Endothelial cell of umbilical vein (primary cell): ENCODE measurements around the gene KRT8. TPM values are rescaled to one million over a fixed set of nuclear protein-coding genes. Genes with fewer than 3 reads are reported as not detected.

Experiments used
- BruUV-seq: library from RNA; stranded (reverse); fragments of 400-500 nt; replicated peaks from 2 replicates; lab custom pipeline; 2021; lab: Mats Ljungman, UMichigan
- CTCF ChIA-PET: fragments of 300-600, 350-600 bp; sonication (Branson Sonifier 250); formaldehyde crosslinking; loops from one replicate; lab custom pipeline; 2021; ENCODE audit warnings: antibody characterized with exemption, inconsistent platforms; lab: Charles Lee
- POLR2A ChIA-PET: fragments of 300-600, 350-600 bp; sonication (Branson Sonifier 250); formaldehyde crosslinking; loops from one replicate; lab custom pipeline; 2021; ENCODE audit warnings: antibody characterized with exemption, inconsistent platforms; lab: Charles Lee
- DNase-seq: peaks from one replicate; pipeline ENCODE4 v3.0.0-alpha.2; 2011; ENCODE audit warnings: low read depth, low spot score
- FAIRE-seq: peaks from 2 replicates; lab custom pipeline; 2011; peaks lifted over from hg19 to GRCh38; lab: Jason Lieb, UNC
- H2AFZ ChIP-seq: 2 replicates; pipeline ENCODE4 v1.6.0; 2012; ENCODE audit warnings: low read depth, low read length, control low read depth, inconsistent platforms
- H3K27ac ChIP-seq: 2 replicates; pipeline ENCODE4 v1.5.1; 2011; ENCODE audit warnings: low read depth, mild to moderate bottlenecking, control low read depth, low read length, moderate library complexity; ENCODE audit not compliant: insufficient read depth
- H3K27me3 ChIP-seq, 2 experiments: 2 replicates each; pipeline versions ENCODE4 v1.6.0 to v1.6.1; 2011; ENCODE audit warnings: low read length in 2 of 2, mixed read lengths in 1 of 2; ENCODE audit not compliant: control insufficient read depth in 2 of 2, insufficient read depth in 2 of 2
- H3K36me3 ChIP-seq, 2 experiments: 2 replicates in 1 of 2; 3 replicates in 1 of 2; pipeline ENCODE4 v1.5.1; 2011; ENCODE audit warnings: low read length in 2 of 2, mild to moderate bottlenecking in 1 of 2, moderate library complexity in 1 of 2; ENCODE audit not compliant: control insufficient read depth in 2 of 2, insufficient read depth in 2 of 2; ENCODE audit errors: extremely low read depth in 1 of 2
- H3K4me1 ChIP-seq: 3 replicates; pipeline ENCODE4 v1.5.1; 2011; ENCODE audit warnings: mild to moderate bottlenecking, low read length; ENCODE audit not compliant: control insufficient read depth, insufficient read depth; ENCODE audit errors: extremely low read depth
- H3K4me2 ChIP-seq: 2 replicates; pipeline ENCODE4 v1.6.1; 2011; ENCODE audit warnings: low read length, control low read depth, mixed read lengths; ENCODE audit not compliant: insufficient read depth
- H3K4me3 ChIP-seq, 3 experiments: fragments of 200-600 bp in 1 of 3; sonication (generic), shearing (Covaris generic) in 1 of 3; replicated peaks in 1 of 3; 2 replicates each; pipeline ENCODE4 v1.5.1; 2011 to 2016; ENCODE audit warnings: control low read depth in 3 of 3, low read length in 3 of 3, mild to moderate bottlenecking in 2 of 3, inconsistent platforms in 1 of 3, low read depth in 1 of 3, moderate library complexity in 1 of 3; ENCODE audit not compliant: insufficient read depth in 1 of 3
- H3K79me2 ChIP-seq: 2 replicates; pipeline ENCODE4 v1.6.0; 2012; ENCODE audit warnings: low read length, inconsistent platforms; ENCODE audit not compliant: control insufficient read depth, insufficient read depth
- H3K9ac ChIP-seq: replicated peaks from 2 replicates; pipeline ENCODE3; 2011; ENCODE audit warnings: low read length, control low read depth; ENCODE audit not compliant: insufficient read depth; ENCODE audit errors: extremely low read depth
- H3K9me1 ChIP-seq: replicated peaks from 3 replicates; pipeline ENCODE4 v1.6.0; 2011; ENCODE audit warnings: mild to moderate bottlenecking, low read length; ENCODE audit not compliant: control insufficient read depth, insufficient read depth; ENCODE audit errors: extremely low read depth
- H3K9me3 ChIP-seq: replicated peaks from 2 replicates; pipeline ENCODE4 v1.5.1; 2012; ENCODE audit warnings: low read length, inconsistent platforms; ENCODE audit not compliant: control insufficient read depth, insufficient read depth
- H4K20me1 ChIP-seq: replicated peaks from 2 replicates; pipeline ENCODE3; 2011; ENCODE audit warnings: mild to moderate bottlenecking, low read length; ENCODE audit not compliant: control insufficient read depth, insufficient read depth; ENCODE audit errors: extremely low read depth
- CTCF ChIP-seq, 2 donors: IDR thresholded peaks; 1 replicate in 1 of 2; 2 replicates in 1 of 2; pipeline ENCODE4 v1.5.1; 2011; ENCODE audit warnings: low read length in 2 of 2, mild to moderate bottlenecking in 2 of 2, moderate library complexity in 2 of 2, control low read depth in 1 of 2, inconsistent platforms in 1 of 2, low read depth in 1 of 2; ENCODE audit not compliant: insufficient read depth in 1 of 2; ENCODE audit errors: extremely low read depth in 1 of 2
- EZH2 ChIP-seq: IDR thresholded peaks from 2 replicates; pipeline ENCODE4 v1.6.1; 2012; ENCODE audit warnings: borderline replicate concordance, low read depth, mild to moderate bottlenecking, moderate library complexity, low read length, inconsistent platforms; ENCODE audit not compliant: severe bottlenecking
- FOS ChIP-seq: IDR thresholded peaks from 2 replicates; pipeline ENCODE4 v1.6.1; 2011; ENCODE audit warnings: mild to moderate bottlenecking, low read length, moderate library complexity, borderline replicate concordance; ENCODE audit not compliant: insufficient read depth
- GATA2 ChIP-seq: IDR thresholded peaks from 2 replicates; pipeline ENCODE4 v1.7.0; 2011; ENCODE audit warnings: low read depth, mild to moderate bottlenecking, moderate library complexity, mixed read lengths, low read length; ENCODE audit not compliant: insufficient read length, insufficient read depth
- JUN ChIP-seq: IDR thresholded peaks from 2 replicates; pipeline ENCODE4 v1.6.1; 2011; ENCODE audit warnings: borderline replicate concordance, low read depth; ENCODE audit not compliant: insufficient read length, insufficient read depth
- MAX ChIP-seq: IDR thresholded peaks from 2 replicates; pipeline ENCODE4 v1.6.1; 2011; ENCODE audit not compliant: insufficient read depth, insufficient read length
- MYC ChIP-seq: IDR thresholded peaks from one replicate; pipeline ENCODE4 v1.6.1; 2011; ENCODE audit warnings: mild to moderate bottlenecking, low read depth, low read length
- POLR2A ChIP-seq: IDR thresholded peaks from 2 replicates; pipeline ENCODE4 v1.6.1; 2012; ENCODE audit warnings: low read depth, mild to moderate bottlenecking, control low read depth, low read length
- POLR2AphosphoS5 ChIP-seq: IDR thresholded peaks from 2 replicates; pipeline ENCODE4 v1.6.1; 2012; ENCODE audit warnings: low read depth, mild to moderate bottlenecking, control low read depth, low read length, moderate library complexity; ENCODE audit not compliant: insufficient read depth
- dilution Hi-C: fragments of 300-500 bp; cut with MboI; formaldehyde crosslinking; loops from one replicate; pipeline ENCODE4 v1.15.0; 2019; ENCODE audit warnings: low sequenced_read_pairs; ENCODE audit not compliant: extremely low pct_ligation_motif_present
- intact Hi-C: fragments of 100-400 bp; cut with micrococcal nuclease; formaldehyde crosslinking; loops from one replicate; pipeline ENCODE4 v1.10.0; 2022
- polyA plus RNA-seq, 4 experiments: library from polyadenylated mRNA; depleted of rRNA in 3 of 4; stranded (reverse) in 3 of 4; unstranded in 1 of 4; fragments of >200 nt; gene quantifications; 2 replicates each; pipeline versions ENCODE4 v1.2.1 to v1.2.3, GENCODE V29; 2011 to 2012; ENCODE audit warnings: missing spikeins in 1 of 4
- total RNA-seq: library from RNA; stranded (reverse); gene quantifications from 2 replicates; pipeline ENCODE4 v1.2.3, GENCODE V29; 2021

The KRT8 gene
- total and polyA plus RNA-seq, 2 donors (not counting 3 experiments of a cell fraction or from before 2014, with no cell fraction given) = 23.5 to 31.7 TPM

GRCh38 chr12:52872644-52873389 lies 32.1 kb downstream of the KRT8 start:
- H3K9me3 ChIP-seq = no peaks in the 10 kb centered on the region
- H3K4me1 ChIP-seq = peaks cover 12% of the 10 kb centered on the region
- H2AFZ ChIP-seq = no peak overlapping the region
- dilution Hi-C loops = no loop called here
- H3K4me3 ChIP-seq = no peak overlapping the region
- CTCF ChIA-PET = interaction anchor here (1.6 to 7.8 kb wide), 2 partner anchors 290 to 500 kb away, joined by 7 to 120 read pairs; no protein-coding TSS in a partner anchor
- H3K79me2 ChIP-seq = no peaks in the 10 kb centered on the region
- no peaks in the 10 kb centered on the region for H3K9me1 ChIP-seq
- FAIRE-seq (no peak), DNase-seq (no peak)
- no peak overlapping the region for H3K4me2 ChIP-seq
- no peaks in the 10 kb centered on the region for H3K27me3 ChIP-seq
- POLR2A ChIA-PET = interaction anchor here (0.6 kb wide), 1 partner anchor 67 kb away, joined by 3 read pairs; no protein-coding TSS in a partner anchor
- no peak overlapping the region for H3K9ac ChIP-seq
- H4K20me1 ChIP-seq = no peaks in the 10 kb centered on the region
- no peaks in the 10 kb centered on the region for H3K36me3 ChIP-seq
- TF ChIP-seq POLR2A (no peak), CTCF (IDR thresholded peaks at IDR 0.05; ENCODE audit: extremely low read depth in 1 of 2, insufficient read depth in 1 of 2, low read depth in 1 of 2, low read length in 2 of 2) (no peak), MAX (no peak), POLR2AphosphoS5 (no peak), GATA2 (no peak), EZH2 (no peak), JUN (no peak), FOS (no peak), MYC (no peak)
- BruUV-seq = no TSS peak
- intact Hi-C loops = loop anchor here (5.0 to 10.0 kb wide), 2 partner anchors 481 to 658 kb away; no protein-coding TSS in a partner anchor
- no peak overlapping the region for H3K27ac ChIP-seq
